Right forelimb (tissue), 1 donor: Measurements from ENCODE around the gene NECTIN4.
"Not testable (repeated sequence)": the region's sequence is repeated elsewhere in the genome, so short reads cannot be mapped to it uniquely, and the experiment has no call there.

Experiments
- DNase-seq: peaks from one replicate; pipeline ENCODE4 v3.0.0-alpha.2; 2018

NECTIN4 gene

DNA sequence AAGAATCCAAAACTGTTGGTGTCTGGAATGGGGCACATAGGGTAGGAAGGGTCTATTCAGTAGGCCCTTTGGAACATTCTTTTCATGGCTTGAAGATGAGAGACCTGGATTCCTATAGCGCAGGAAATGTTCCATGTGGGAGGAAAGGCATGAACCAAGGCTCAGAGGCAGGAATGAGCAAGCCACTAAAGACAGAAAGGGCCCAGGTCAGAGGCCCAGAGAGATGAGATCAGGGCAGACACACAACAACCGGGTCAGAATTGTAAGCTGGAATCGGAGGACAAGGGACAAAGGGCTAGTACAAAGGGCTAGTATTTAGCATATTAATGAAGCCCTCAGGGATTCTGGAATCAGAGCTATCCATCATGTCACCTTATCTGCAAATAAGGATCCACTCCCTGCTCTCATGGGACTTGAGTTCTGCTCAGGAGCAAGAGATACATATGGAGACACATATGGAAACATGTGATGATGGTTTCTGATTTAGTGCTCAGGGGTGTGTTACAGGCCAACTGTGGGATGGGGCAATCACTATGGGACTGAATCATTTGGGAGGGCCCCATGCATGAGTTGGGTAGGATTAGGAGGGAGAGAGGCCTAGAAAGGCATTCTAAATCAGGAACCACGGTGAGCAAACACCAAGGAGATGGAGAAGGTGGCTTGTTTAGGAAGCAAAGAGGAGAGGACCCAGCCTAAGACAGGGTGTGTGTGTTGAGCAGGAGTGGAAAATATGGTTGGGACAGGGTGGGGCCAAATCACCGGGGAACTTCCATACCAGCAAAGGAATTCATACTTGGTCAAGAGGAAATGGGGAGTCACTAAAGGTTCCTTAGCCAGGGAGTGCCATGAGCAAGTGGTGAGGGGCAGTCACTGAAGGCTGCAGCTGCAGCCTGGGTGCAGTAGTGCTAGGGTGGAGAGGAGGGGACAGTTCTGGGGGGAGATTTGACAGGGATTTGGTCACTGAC lies 8.6 kb downstream of the NECTIN4 start:
- no peak for DNase-seq

DNA sequence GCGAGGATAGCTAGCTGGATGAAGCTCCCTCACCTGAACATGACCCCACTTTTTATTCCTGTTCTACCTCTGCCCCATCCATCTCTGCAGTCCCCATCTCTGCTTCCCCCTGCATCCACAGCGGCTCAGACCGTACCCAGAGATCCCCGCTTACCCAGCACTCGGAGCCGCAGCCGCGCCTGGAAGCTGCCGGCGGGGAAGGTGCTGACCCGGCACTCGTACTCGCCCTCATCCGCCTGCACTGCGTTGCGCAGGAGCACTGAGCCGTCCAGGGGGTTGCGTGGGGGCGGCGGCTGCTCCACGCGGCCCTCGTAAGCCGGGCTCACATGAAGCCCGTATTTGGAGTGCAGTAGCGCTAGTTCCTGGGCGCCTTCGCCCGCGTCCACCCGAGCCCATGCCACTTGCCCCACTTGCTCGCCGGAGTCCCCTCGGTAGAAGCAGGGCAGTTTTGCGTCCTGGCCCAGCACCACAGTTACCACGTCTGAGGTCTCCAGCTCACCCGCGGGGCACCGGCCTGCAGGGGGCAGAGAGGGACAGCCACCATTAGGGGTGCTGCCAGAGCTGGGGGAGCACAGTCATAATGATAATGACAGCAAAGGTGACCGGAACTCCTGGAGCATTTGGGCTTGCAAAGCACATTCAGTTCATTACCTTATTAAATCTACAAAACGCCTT lies 9.8 kb downstream of the NECTIN4 start:
- DNase-seq, result no peak

- no peak for DNase-seq
Observed at GRCh38 chr1:161077426-161077825, 11.9 kb downstream of the NECTIN4 start.

DNA sequence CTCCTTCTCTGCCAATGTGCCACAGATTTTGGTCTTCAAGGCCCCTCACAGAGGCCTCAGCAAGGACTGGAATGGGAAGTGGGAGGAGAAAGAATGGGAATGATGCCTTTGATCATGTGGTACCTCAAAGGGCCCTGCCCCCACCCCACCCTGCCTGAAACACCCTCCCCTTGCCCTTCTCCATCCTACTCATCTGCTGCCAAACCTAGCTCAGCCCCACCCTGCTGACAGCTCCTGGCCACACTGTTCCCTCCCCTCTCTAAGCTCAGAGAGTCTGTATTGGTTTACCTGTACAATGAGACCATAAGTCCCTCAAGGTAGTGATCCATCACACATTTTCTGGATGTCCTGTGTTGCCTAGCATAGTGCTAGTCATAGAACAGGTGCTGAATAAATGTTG lies 12.9 kb downstream of the NECTIN4 start:
- DNase-seq, result peak; percentile 20

GRCh38 chr1:161074676-161075368 lies 14.5 kb downstream of the NECTIN4 start:
- DNase-seq, result no peak

GRCh38 chr1:161073474-161074121 lies 15.8 kb downstream of the NECTIN4 start:
- DNase-seq, result no peak

DNA sequence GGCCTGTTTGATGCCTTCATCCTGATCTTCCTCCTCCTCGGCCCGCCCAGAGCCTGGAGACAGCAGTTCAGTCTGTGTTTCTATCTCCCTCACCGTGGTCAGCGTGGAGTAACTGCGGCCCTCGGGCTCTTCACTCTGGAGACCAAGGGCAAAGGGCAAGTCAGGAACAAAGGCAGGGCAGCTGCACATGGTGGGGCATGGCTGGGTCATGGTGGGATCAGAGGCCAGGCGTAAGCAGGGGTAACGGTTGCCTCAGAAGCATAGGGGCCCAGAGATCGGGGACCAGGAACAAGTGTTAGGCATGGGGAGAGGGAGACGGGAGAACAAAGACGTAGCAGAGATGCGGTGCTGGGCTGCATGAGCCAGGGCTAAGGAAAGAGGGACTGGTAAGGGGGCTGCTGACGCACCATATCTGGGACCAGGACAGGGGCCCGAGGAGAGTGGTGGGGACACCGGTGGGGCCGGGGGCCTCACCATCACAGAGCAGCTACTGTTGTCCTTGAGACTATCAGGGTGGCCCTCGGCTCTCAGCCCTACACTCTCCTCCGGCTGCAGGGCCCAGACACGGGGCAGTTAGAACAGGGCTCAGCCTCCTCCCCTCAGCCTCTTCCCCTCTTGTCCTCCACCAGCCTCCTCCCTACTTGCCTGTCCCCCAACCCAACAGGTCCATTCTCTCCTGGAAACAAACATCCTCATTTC lies 16.5 kb downstream of the NECTIN4 start:
- no peak for DNase-seq

DNA sequence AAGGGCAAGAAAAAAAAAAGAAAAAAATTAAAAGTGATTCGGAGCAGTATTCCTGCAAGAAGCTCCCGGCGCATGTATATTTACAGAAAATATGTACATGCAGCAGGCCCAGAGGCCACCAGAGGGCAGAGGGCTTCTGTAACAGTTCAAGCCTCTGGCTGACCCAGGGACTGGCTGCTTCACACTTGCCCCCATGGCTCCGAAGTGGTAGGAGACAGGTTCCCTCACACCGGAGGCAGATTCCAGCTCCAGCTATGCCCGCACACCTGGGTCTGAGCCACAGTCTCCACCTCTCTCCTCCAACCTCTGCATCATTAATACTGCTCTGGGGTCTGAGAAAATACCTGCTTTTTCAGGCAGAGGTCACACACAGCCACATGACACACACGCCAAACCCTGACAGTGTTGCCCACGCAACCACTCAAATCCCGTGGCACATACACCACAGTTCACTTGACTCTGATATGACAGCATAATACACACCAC lies 17.4 kb downstream of the NECTIN4 start:
- no peak for DNase-seq

GRCh38 chr1:161070761-161071160 lies 18.6 kb downstream of the NECTIN4 start:
- no peak for DNase-seq

GRCh38 chr1:161069731-161070270 lies 19.6 kb downstream of the NECTIN4 start, which contains the start of gene ARHGAP30:
ARHGAP30 (minus strand) TSS chr1:161069891; CDS start chr1:161069624, 267 bp downstream.
- DNase-seq, result no peak

DNA sequence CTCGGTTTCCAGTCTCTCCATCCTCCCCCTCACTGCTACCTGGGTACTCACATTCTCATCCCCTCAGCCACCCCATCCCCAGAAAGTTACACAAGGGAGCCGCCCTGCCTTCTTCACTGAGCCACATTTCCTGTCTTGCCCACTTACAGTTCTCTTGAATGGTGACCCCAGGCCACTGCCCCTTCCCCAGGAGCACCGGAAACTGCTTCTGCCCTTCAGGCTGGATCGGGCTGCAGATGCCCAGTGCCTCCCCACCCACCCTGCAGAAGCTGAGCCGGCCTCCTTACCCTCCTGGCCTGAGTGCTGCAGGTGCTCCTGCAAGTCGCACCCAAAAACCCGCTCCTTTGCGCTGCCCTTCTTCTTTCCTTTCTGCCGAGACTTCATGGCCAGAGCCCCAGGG lies 20.1 kb downstream of the NECTIN4 start:
- no peak for DNase-seq

GRCh38 chr1:161068306-161069234 lies 20.8 kb downstream of the NECTIN4 start:
- DNase-seq, result no peak

DNA sequence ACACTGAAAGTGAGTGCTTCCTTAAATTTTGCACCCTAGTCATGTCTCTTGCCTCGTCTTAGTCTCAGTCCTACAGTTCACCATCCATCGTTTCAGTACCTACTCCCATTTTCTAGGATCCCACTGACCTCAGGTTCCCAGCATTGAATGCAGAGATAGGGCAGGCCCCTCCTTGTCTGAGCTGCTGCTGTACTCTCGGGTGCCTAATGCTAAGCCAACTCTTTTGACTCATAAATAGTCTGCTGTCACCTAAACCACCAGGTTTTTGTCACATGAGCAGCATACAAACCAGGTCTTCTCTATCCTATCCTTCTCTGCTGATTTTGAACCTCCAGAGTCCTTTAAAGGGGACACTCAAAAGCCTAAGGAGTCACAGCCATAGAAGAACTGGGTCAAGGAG lies 22.7 kb downstream of the NECTIN4 start:
- no peak for DNase-seq

- not testable (repeated sequence) for DNase-seq
Observed at GRCh38 chr1:161065681-161066080, 23.7 kb downstream of the NECTIN4 start.

- DNase-seq, result not testable (repeated sequence)
Observed at GRCh38 chr1:161063936-161064335, 25.4 kb downstream of the NECTIN4 start.

DNA sequence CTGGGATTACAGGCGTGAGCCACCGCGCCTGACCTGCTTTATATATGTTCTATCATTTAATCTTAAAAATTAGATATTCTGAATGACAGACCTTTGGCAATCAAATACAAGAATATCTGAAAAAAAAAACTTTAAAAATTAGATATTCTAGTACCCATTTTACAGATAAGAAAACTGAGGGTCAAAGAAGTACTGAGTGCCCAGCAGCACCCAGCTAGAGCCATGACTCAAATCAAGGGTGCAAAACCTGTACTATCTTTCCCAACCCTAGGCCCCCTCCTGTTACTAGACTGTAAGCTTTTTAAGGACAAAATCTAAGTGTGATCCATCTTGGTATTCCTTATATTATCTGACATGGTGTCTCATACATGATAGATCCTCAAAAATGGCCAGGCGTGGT lies 27.9 kb downstream of the NECTIN4 start:
- DNase-seq, result no peak

GRCh38 chr1:161059293-161059692 lies 30.1 kb downstream of the NECTIN4 start:
- DNase-seq, result no peak

GRCh38 chr1:161054805-161055204 lies 34.6 kb downstream of the NECTIN4 start:
- no peak for DNase-seq

- no peak for DNase-seq
Observed at GRCh38 chr1:161054232-161054631, 35.1 kb downstream of the NECTIN4 start.

GRCh38 chr1:161052899-161053298 lies 36.5 kb downstream of the NECTIN4 start:
- no peak for DNase-seq

- no peak for DNase-seq
Observed at GRCh38 chr1:161051219-161051618, 38.1 kb downstream of the NECTIN4 start.
